Endodermal cell (in vitro differentiated cells): ENCODE measurements around the gene GNG3. TPM values are rescaled to one million over a fixed set of nuclear protein-coding genes. Genes with fewer than 3 reads are reported as not detected.

Source experiments
- DNase-seq: peaks from one replicate; pipeline ENCODE4 v3.0.0-alpha.2; 2017
- H3K27ac ChIP-seq: 2 replicates; pipeline ENCODE4 v1.5.1; 2013; ENCODE audit warnings: mild to moderate bottlenecking, low read depth, low read length, moderate library complexity
- H3K27me3 ChIP-seq: 2 replicates; pipeline ENCODE4 v1.6.1; 2013; ENCODE audit warnings: mild to moderate bottlenecking, low read length, moderate library complexity; ENCODE audit not compliant: insufficient read depth, control insufficient read depth, poor library complexity, severe bottlenecking
- H3K36me3 ChIP-seq: 2 replicates; pipeline ENCODE4 v1.7.0; 2013; ENCODE audit warnings: mild to moderate bottlenecking, low read length, moderate library complexity; ENCODE audit not compliant: control insufficient read depth, insufficient read depth
- H3K4me1 ChIP-seq: one replicate; pipeline ENCODE4 v1.7.0; 2013; ENCODE audit warnings: low read length; ENCODE audit not compliant: control insufficient read depth, insufficient read depth
- H3K4me3 ChIP-seq: 2 replicates; pipeline ENCODE4 v1.5.1; 2013; ENCODE audit warnings: mild to moderate bottlenecking, low read length, moderate library complexity
- H3K9ac ChIP-seq: 2 replicates; pipeline ENCODE4 v1.6.1; 2013; ENCODE audit warnings: mild to moderate bottlenecking, low read length, moderate library complexity; ENCODE audit not compliant: poor library complexity, severe bottlenecking; ENCODE audit errors: extremely low read depth
- H3K9me3 ChIP-seq: 2 replicates; pipeline ENCODE4 v1.6.1; 2013; ENCODE audit warnings: mild to moderate bottlenecking, low read length, moderate library complexity; ENCODE audit not compliant: control insufficient read depth
- H3K27ac Mint-ChIP-seq: 2 replicates; pipeline ENCODE4 v1.8.0; 2020; ENCODE audit warnings: mixed read lengths
- H3K27me3 Mint-ChIP-seq: 2 replicates; pipeline ENCODE4 v1.8.0; 2021; ENCODE audit warnings: mild to moderate bottlenecking, mixed read lengths; ENCODE audit not compliant: insufficient read depth
- H3K36me3 Mint-ChIP-seq: 2 replicates; pipeline ENCODE4 v1.8.0; 2020; ENCODE audit warnings: low read depth, mixed read lengths
- H3K4me1 Mint-ChIP-seq: 2 replicates; pipeline ENCODE4 v1.8.0; 2020; ENCODE audit warnings: mixed read lengths
- H3K4me3 Mint-ChIP-seq: 2 replicates; pipeline ENCODE4 v1.8.0; 2020; ENCODE audit warnings: mild to moderate bottlenecking, moderate library complexity, mixed read lengths
- H3K9me3 Mint-ChIP-seq: 2 replicates; pipeline ENCODE4 v1.8.0; 2020; ENCODE audit warnings: mild to moderate bottlenecking, mixed read lengths
- WGBS, 2 experiments: methylation state at CpG; one replicate each; pipeline versions ENCODE4 v1.1.5 to v1.1.7; 2013; ENCODE audit warnings: missing lambda C conversion rate in 2 of 2, mixed read lengths in 1 of 2; ENCODE audit not compliant: insufficient coverage in 1 of 2, insufficient read length in 1 of 2; 5-methylcytosine and 5-hydroxymethylcytosine counted together
- total RNA-seq, 2 donors: library from RNA; stranded (reverse); fragmentation: NEBNext Ultra II Directional in 1 of 2; extraction: Animal tissue kit (Norgen Biotek cat#: 25700) in 1 of 2; gene quantifications; 2 replicates in 1 of 2; 3 replicates in 1 of 2; pipeline ENCODE4 v1.2.1, GENCODE V29; 2021
- TF ChIP-seq, protein P1 (sequence below): fragments of 200-600 bp; sonication (generic); conservative IDR thresholded peaks from 2 replicates; pipeline ENCODE4 v1.5.0; 2021; ENCODE audit warnings: antibody characterized with exemption, mild to moderate bottlenecking

Gene GNG3
- total RNA-seq, 2 donors from 2014 or later = 0.40 to 1.7 TPM

DNA sequence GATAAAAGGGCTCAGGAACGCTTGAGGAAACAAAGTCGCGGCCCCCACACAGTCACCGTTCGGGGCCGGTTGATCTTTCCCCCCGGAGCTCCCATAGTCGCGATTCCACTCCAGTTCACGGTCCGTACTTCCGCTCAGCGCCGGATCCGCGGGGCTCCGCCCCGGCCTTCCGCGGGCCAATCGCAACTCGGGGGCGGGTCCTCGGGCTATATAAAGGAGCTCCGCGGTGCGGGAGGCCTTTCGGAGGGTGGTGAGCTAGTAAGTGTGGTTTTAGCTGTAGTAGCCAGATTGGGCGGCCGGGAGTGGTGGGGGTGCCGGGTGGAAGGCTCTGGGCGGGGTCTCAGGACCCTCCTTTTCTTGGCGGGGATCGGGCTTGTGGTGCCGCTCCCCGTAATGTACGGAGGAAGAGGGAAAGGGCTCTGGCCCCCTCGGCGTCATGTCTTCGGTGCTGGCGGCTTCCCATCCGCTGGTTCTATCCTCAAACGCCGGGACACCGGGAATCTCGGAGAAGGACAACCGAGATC lies 42.3 kb upstream of the GNG3 start, which contains the start of the genes C11orf98 and CSKMT:
Gene C11orf98, minus strand, starts transcription at position 136 of the 524 bp plus-strand sequence. Its CDS starts 41 bp downstream, at position 95.
Gene CSKMT, plus strand, starts transcription at position 238 of the 524 bp plus-strand sequence. CDS start 568 bp downstream, outside the sequence.
- TF ChIP-seq, protein P1, sequence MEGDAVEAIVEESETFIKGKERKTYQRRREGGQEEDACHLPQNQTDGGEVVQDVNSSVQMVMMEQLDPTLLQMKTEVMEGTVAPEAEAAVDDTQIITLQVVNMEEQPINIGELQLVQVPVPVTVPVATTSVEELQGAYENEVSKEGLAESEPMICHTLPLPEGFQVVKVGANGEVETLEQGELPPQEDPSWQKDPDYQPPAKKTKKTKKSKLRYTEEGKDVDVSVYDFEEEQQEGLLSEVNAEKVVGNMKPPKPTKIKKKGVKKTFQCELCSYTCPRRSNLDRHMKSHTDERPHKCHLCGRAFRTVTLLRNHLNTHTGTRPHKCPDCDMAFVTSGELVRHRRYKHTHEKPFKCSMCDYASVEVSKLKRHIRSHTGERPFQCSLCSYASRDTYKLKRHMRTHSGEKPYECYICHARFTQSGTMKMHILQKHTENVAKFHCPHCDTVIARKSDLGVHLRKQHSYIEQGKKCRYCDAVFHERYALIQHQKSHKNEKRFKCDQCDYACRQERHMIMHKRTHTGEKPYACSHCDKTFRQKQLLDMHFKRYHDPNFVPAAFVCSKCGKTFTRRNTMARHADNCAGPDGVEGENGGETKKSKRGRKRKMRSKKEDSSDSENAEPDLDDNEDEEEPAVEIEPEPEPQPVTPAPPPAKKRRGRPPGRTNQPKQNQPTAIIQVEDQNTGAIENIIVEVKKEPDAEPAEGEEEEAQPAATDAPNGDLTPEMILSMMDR = no peak
- Histone ChIP-seq H3K9ac (peak within 1 kb of the TSS; percentile 91), H3K4me3 (peak within 1 kb of the TSS; percentile 91), H3K27me3 (no peaks in the 10 kb centered on the region), H3K9me3 (no peaks in the 10 kb centered on the region), H3K36me3 (peaks cover 25% of the 10 kb centered on the region), H3K27ac (peak within 1 kb of the TSS; percentile 87), H3K4me1 (no peaks in the 10 kb centered on the region)
- DNase-seq = peak; percentile 98
- peak within 1 kb of the TSS; percentile 97 for H3K27ac Mint-ChIP-seq
- H3K27me3 Mint-ChIP-seq = no peaks in the 10 kb centered on the region
- H3K4me1 Mint-ChIP-seq = peaks cover 19% of the 10 kb centered on the region
- 0 to 1% methylated on average over 23 to 47 of the region's 47 CpGs for WGBS, 2 experiments
- H3K36me3 Mint-ChIP-seq = peaks cover 34% of the 10 kb centered on the region
- no peaks in the 10 kb centered on the region for H3K9me3 Mint-ChIP-seq
- H3K4me3 Mint-ChIP-seq = peak within 1 kb of the TSS; percentile 98

DNA sequence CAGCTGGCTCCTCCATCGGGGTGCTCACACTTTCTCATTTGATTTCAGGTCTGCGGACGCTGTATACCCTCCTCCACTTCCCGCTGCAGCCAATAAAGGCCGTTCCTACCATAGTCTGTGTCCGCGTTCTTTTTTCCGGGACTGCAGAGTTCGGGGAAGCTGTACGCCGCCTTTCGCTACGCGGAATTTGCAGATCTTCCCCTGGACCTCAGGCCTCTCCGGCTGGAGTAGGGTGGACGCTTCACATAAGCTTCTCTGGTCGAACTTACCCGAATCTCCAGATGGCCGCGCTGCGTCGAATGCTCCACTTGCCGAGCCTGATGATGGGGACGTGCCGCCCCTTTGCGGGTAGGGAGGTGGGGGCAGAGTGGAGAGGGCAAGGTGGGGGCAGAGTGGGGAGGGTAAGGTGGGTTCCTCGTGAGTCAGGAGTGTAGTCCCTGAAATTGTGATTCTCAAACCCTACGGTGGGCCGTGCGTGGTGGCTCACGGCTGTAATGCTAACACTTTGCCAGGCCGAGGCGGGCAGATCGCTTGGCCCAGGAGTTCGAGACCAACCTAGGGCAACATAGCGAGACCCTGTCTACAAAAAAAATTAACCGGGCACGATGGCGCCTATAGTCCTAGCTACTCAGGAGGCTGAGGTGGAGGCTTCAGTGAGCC lies 41.7 kb upstream of the GNG3 start:
- H3K27me3 ChIP-seq = no peaks in the 10 kb centered on the region
- H3K4me1 ChIP-seq = no peaks in the 10 kb centered on the region
- Mint-ChIP-seq H3K27me3 (no peaks in the 10 kb centered on the region), H3K4me1 (peaks cover 20% of the 10 kb centered on the region), H3K27ac (peak overlapping the region; percentile 97), H3K9me3 (no peaks in the 10 kb centered on the region), H3K4me3 (peak overlapping the region; percentile 98), H3K36me3 (peaks cover 31% of the 10 kb centered on the region)
- H3K9ac ChIP-seq = peak overlapping the region; percentile 91
- peak overlapping the region; percentile 91 for H3K4me3 ChIP-seq
- 4 to 5% methylated on average over 25 to 39 of the region's 39 CpGs for WGBS, 2 experiments
- peaks cover 25% of the 10 kb centered on the region for H3K36me3 ChIP-seq
- H3K9me3 ChIP-seq = no peaks in the 10 kb centered on the region
- TF ChIP-seq, protein P1 = no peak
- peak; percentile 60 for DNase-seq
- peak overlapping the region; percentile 61 for H3K27ac ChIP-seq

DNA sequence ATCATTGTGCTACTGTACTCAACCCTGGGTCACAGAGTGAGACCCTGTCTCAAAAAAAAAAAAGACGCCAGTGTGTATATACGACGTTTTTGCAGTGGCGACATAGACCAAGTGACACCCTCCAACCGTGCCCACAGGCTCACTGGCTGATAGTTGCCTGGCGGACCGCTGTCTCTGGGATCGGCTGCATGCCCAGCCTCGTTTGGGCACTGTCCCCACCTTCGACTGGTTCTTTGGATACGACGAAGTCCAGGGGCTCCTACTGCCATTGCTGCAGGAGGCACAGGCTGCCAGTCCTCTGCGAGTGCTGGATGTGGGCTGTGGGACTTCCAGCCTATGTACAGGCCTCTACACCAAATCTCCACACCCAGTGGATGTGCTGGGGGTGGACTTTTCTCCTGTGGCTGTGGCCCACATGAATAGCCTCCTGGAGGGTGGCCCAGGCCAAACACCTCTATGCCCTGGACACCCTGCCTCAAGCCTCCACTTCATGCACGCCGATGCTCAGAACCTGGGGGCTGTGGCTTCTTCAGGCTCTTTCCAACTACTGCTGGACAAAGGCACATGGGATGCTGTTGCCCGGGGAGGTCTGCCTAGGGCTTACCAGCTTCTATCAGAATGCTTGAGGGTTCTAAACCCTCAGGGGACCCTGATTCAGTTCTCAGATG lies 41.1 kb upstream of the GNG3 start:
- Mint-ChIP-seq H3K4me3 (peak overlapping the region; percentile 98), H3K9me3 (no peaks in the 10 kb centered on the region), H3K4me1 (peaks cover 20% of the 10 kb centered on the region), H3K27me3 (no peaks in the 10 kb centered on the region), H3K27ac (peak overlapping the region; percentile 97), H3K36me3 (peaks cover 29% of the 10 kb centered on the region)
- no peak overlapping the region for H3K27ac ChIP-seq
- DNase-seq = peak; percentile 57
- TF ChIP-seq, protein P1 = no peak
- H3K27me3 ChIP-seq = no peaks in the 10 kb centered on the region
- peak overlapping the region; percentile 91 for H3K9ac ChIP-seq
- no peaks in the 10 kb centered on the region for H3K4me1 ChIP-seq
- peak overlapping the region; percentile 91 for H3K4me3 ChIP-seq
- WGBS, 2 experiments = 50 to 66% methylated on average over 14 to 16 of the region's 16 CpGs
- H3K9me3 ChIP-seq = no peaks in the 10 kb centered on the region
- H3K36me3 ChIP-seq = peaks cover 25% of the 10 kb centered on the region
